ENCODE measurements around the gene STRBP.
"Not testable (repeated sequence)": the region's sequence is repeated elsewhere in the genome, so short reads cannot be mapped to it uniquely, and the experiment has no call there.

Gene STRBP

GRCh38 chr9:123216251-123216797 lies 52.1 kb downstream of the STRBP start:
- CTCF ChIA-PET = interaction anchor here (1.7 kb wide), 1 partner anchor 9 kb away, joined by 4 read pairs; no protein-coding TSS in a partner anchor
- Mint-ChIP-seq H3K4me3 (no peak overlapping the region), H3K27ac (no peak overlapping the region), H3K27me3 (no peaks in the 10 kb centered on the region), H3K4me1 (no peaks in the 10 kb centered on the region), H3K36me3 (no peaks in the 10 kb centered on the region), H3K9me3 (no peaks in the 10 kb centered on the region)
- no peak for DNase-seq

- H3K36me3 Mint-ChIP-seq = no peaks in the 10 kb centered on the region
Observed at GRCh38 chr9:123211081-123211480, 57.3 kb downstream of the STRBP start.

GRCh38 chr9:123208626-123209174 lies 59.7 kb downstream of the STRBP start:
- H3K27ac Mint-ChIP-seq = no peak overlapping the region
- no peaks in the 10 kb centered on the region for H3K27me3 Mint-ChIP-seq
- CTCF ChIA-PET = interaction anchor here (1.4 kb wide), 1 partner anchor 141 kb away, joined by 3 read pairs; no protein-coding TSS in a partner anchor
- H3K9me3 Mint-ChIP-seq = no peaks in the 10 kb centered on the region
- no peaks in the 10 kb centered on the region for H3K4me1 Mint-ChIP-seq
- no peak for DNase-seq
- H3K4me3 Mint-ChIP-seq = no peak overlapping the region
- peaks cover 1% of the 10 kb centered on the region for H3K36me3 Mint-ChIP-seq

More at GRCh38 chr9:123211081-123211480, 57.3 kb downstream of the STRBP start:
- H3K4me1 Mint-ChIP-seq = no peaks in the 10 kb centered on the region
- H3K4me3 Mint-ChIP-seq = no peak overlapping the region
- no peaks in the 10 kb centered on the region for H3K27me3 Mint-ChIP-seq
- no peaks in the 10 kb centered on the region for H3K9me3 Mint-ChIP-seq
- CTCF ChIA-PET = no interaction called here
- no peak overlapping the region for H3K27ac Mint-ChIP-seq
- DNase-seq = no peak

GRCh38 chr9:123206065-123206464 lies 62.3 kb downstream of the STRBP start:
- no peaks in the 10 kb centered on the region for H3K27me3 Mint-ChIP-seq
- H3K4me1 Mint-ChIP-seq = no peaks in the 10 kb centered on the region
- CTCF ChIA-PET = no interaction called here
- H3K4me3 Mint-ChIP-seq = no peak overlapping the region
- DNase-seq = no peak
- H3K9me3 Mint-ChIP-seq = no peaks in the 10 kb centered on the region
- peaks cover 1% of the 10 kb centered on the region for H3K36me3 Mint-ChIP-seq
- H3K27ac Mint-ChIP-seq = no peak overlapping the region

GRCh38 chr9:123201083-123201482 lies 67.3 kb downstream of the STRBP start:
- DNase-seq = no peak
- H3K9me3 Mint-ChIP-seq = no peaks in the 10 kb centered on the region
- CTCF ChIA-PET = no interaction called here
- H3K4me3 Mint-ChIP-seq = no peak overlapping the region
- H3K27ac Mint-ChIP-seq = no peak overlapping the region
- H3K27me3 Mint-ChIP-seq = no peaks in the 10 kb centered on the region
- no peaks in the 10 kb centered on the region for H3K4me1 Mint-ChIP-seq
- peaks cover 1% of the 10 kb centered on the region for H3K36me3 Mint-ChIP-seq

- H3K27me3 Mint-ChIP-seq, H3K4me3 Mint-ChIP-seq, H3K4me1 Mint-ChIP-seq, H3K27ac Mint-ChIP-seq, H3K36me3 Mint-ChIP-seq, DNase-seq, CTCF ChIA-PET, H3K9me3 Mint-ChIP-seq: not testable (repeated sequence)
Observed at GRCh38 chr9:123200469-123200868, 67.9 kb downstream of the STRBP start.

- H3K36me3 Mint-ChIP-seq = no peaks in the 10 kb centered on the region
- H3K9me3 Mint-ChIP-seq = no peaks in the 10 kb centered on the region
- no peak for DNase-seq
- H3K27ac Mint-ChIP-seq = no peak overlapping the region
- CTCF ChIA-PET = no interaction called here
- no peaks in the 10 kb centered on the region for H3K4me1 Mint-ChIP-seq
- no peaks in the 10 kb centered on the region for H3K27me3 Mint-ChIP-seq
- no peak overlapping the region for H3K4me3 Mint-ChIP-seq
Observed at GRCh38 chr9:123196124-123196523, 72.3 kb downstream of the STRBP start.

GRCh38 chr9:123194023-123194422 lies 74.4 kb downstream of the STRBP start:
- no peak for DNase-seq
- H3K27me3 Mint-ChIP-seq = no peaks in the 10 kb centered on the region
- no peaks in the 10 kb centered on the region for H3K36me3 Mint-ChIP-seq
- H3K9me3 Mint-ChIP-seq = no peaks in the 10 kb centered on the region
- H3K27ac Mint-ChIP-seq = no peak overlapping the region
- CTCF ChIA-PET = no interaction called here
- no peaks in the 10 kb centered on the region for H3K4me1 Mint-ChIP-seq
- no peak overlapping the region for H3K4me3 Mint-ChIP-seq

GRCh38 chr9:123191680-123192079 lies 76.7 kb downstream of the STRBP start:
- Mint-ChIP-seq H3K4me3 (no peak overlapping the region), H3K27ac (no peak overlapping the region), H3K36me3 (no peaks in the 10 kb centered on the region), H3K9me3 (no peaks in the 10 kb centered on the region), H3K4me1 (no peaks in the 10 kb centered on the region), H3K27me3 (no peaks in the 10 kb centered on the region)
- DNase-seq = no peak
- CTCF ChIA-PET = no interaction called here

- no peaks in the 10 kb centered on the region for H3K4me1 Mint-ChIP-seq
- no peaks in the 10 kb centered on the region for H3K9me3 Mint-ChIP-seq
- H3K27me3 Mint-ChIP-seq = no peaks in the 10 kb centered on the region
- CTCF ChIA-PET = no interaction called here
- no peak overlapping the region for H3K4me3 Mint-ChIP-seq
- DNase-seq = no peak
- H3K27ac Mint-ChIP-seq = no peak overlapping the region
- H3K36me3 Mint-ChIP-seq = no peaks in the 10 kb centered on the region
Observed at GRCh38 chr9:123191260-123191659, 77.1 kb downstream of the STRBP start.

GRCh38 chr9:123187131-123187530 lies 81.3 kb downstream of the STRBP start:
- Mint-ChIP-seq H3K9me3 (no peaks in the 10 kb centered on the region), H3K4me3 (no peak overlapping the region), H3K27ac (no peak overlapping the region), H3K36me3 (no peaks in the 10 kb centered on the region), H3K27me3 (no peaks in the 10 kb centered on the region), H3K4me1 (no peaks in the 10 kb centered on the region)
- no peak for DNase-seq
- CTCF ChIA-PET = no interaction called here

- DNase-seq, H3K9me3 Mint-ChIP-seq, H3K4me1 Mint-ChIP-seq, H3K27ac Mint-ChIP-seq, H3K4me3 Mint-ChIP-seq, H3K27me3 Mint-ChIP-seq, CTCF ChIA-PET, H3K36me3 Mint-ChIP-seq: not testable (repeated sequence)
Observed at GRCh38 chr9:123186029-123186428, 82.4 kb downstream of the STRBP start.

- Mint-ChIP-seq H3K4me3 (no peak overlapping the region), H3K4me1 (peaks cover 2% of the 10 kb centered on the region), H3K27me3 (no peaks in the 10 kb centered on the region), H3K27ac (no peak overlapping the region), H3K9me3 (no peaks in the 10 kb centered on the region), H3K36me3 (peaks cover 5% of the 10 kb centered on the region)
- CTCF ChIA-PET = no interaction called here
- DNase-seq = no peak
Observed at GRCh38 chr9:123176949-123177348, 91.4 kb downstream of the STRBP start.

GRCh38 chr9:123175854-123176629 lies 92.3 kb downstream of the STRBP start:
- no peaks in the 10 kb centered on the region for H3K9me3 Mint-ChIP-seq
- CTCF ChIA-PET = no interaction called here
- no peak for DNase-seq
- peaks cover 5% of the 10 kb centered on the region for H3K36me3 Mint-ChIP-seq
- H3K4me1 Mint-ChIP-seq = peaks cover 2% of the 10 kb centered on the region
- H3K4me3 Mint-ChIP-seq = no peak overlapping the region
- no peaks in the 10 kb centered on the region for H3K27me3 Mint-ChIP-seq
- no peak overlapping the region for H3K27ac Mint-ChIP-seq

GRCh38 chr9:123174887-123175518 lies 93.4 kb downstream of the STRBP start:
- CTCF ChIA-PET = no interaction called here
- Mint-ChIP-seq H3K4me3 (no peak overlapping the region), H3K4me1 (peaks cover 2% of the 10 kb centered on the region), H3K27me3 (no peaks in the 10 kb centered on the region), H3K36me3 (peaks cover 3% of the 10 kb centered on the region), H3K9me3 (no peaks in the 10 kb centered on the region), H3K27ac (no peak overlapping the region)
- no peak for DNase-seq

Measured in activated naive CD4-positive, alpha-beta T cell treated with anti-CD3 and anti-CD28 coated beads, Interleukin-2, amount 10 ng/mL, durations not matched to agents 7 days and 5 days (primary cell).